Stomach (tissue), 9 donors: Measurements from ENCODE around the gene SPX. TPM values are rescaled to one million over a fixed set of nuclear protein-coding genes. Genes with fewer than 3 reads are reported as not detected.

Experiments used
- DNase-seq, 2 donors: peaks; one replicate each; pipeline versions ENCODE4 v3.0.0 to v3.0.0-alpha.2; 2013 to 2019
- H3K27ac ChIP-seq, 5 donors: fragments of 200-600 bp in 4 of 5; sonication (generic) in 4 of 5; one replicate each; pipeline ENCODE4 v1.5.1; 2013 to 2019; ENCODE audit warnings: mild to moderate bottlenecking in 1 of 5, moderate library complexity in 1 of 5
- H3K27me3 ChIP-seq, 3 donors: fragments of 200-600 bp; sonication (generic); one replicate each; pipeline ENCODE4 v1.5.1; 2017 to 2019; ENCODE audit warnings: mixed run types in 1 of 3
- H3K36me3 ChIP-seq, 4 donors: fragments of 200-600 bp; sonication (generic); 1 replicate in 3 of 4; 2 replicates in 1 of 4; pipeline ENCODE4 v1.5.1; 2016 to 2019
- H3K4me1 ChIP-seq, 4 donors: fragments of 200-600 bp; sonication (generic); one replicate each; pipeline ENCODE4 v1.5.1; 2016 to 2019
- H3K4me3 ChIP-seq, 4 donors: fragments of 200-600 bp; sonication (generic) in 3 of 4; one replicate each; pipeline ENCODE4 v1.5.1; 2016 to 2019; ENCODE audit warnings: mild to moderate bottlenecking in 1 of 4
- H3K9me3 ChIP-seq, 4 donors: fragments of 200-600 bp; sonication (generic); one replicate each; pipeline ENCODE4 v1.5.1; 2016 to 2019
- CTCF ChIP-seq, 7 experiments: fragments of 450-650 bp in 4 of 7; fragments of 200-600 bp in 3 of 7; sonication (generic) in 3 of 7; IDR thresholded peaks; one replicate each; pipeline ENCODE4 v1.5.1; 2016 to 2019; ENCODE audit warnings: antibody characterized with exemption in 7 of 7, control low read depth in 2 of 7, mild to moderate bottlenecking in 1 of 7
- EP300 ChIP-seq: sonication (generic); formaldehyde crosslinking; IDR thresholded peaks from one replicate; pipeline ENCODE4 v1.6.1; 2017; ENCODE audit warnings: antibody characterized with exemption
- POLR2A ChIP-seq, 4 donors: fragments of 450-650 bp; IDR thresholded peaks; one replicate each; pipeline ENCODE4 v1.6.1; 2016; ENCODE audit warnings: antibody characterized with exemption in 4 of 4, control low read depth in 2 of 4, mild to moderate bottlenecking in 1 of 4, moderate library complexity in 1 of 4
- POLR2AphosphoS5 ChIP-seq, 3 donors: sonication (generic); formaldehyde crosslinking; IDR thresholded peaks; one replicate each; pipeline ENCODE4 v1.6.1; 2016; ENCODE audit warnings: antibody characterized with exemption in 3 of 3
- WGBS, 5 donors: extraction: QIAGEN DNeasy Blood & Tissue Kit in 3 of 5; methylation state at CpG; one replicate each; pipeline versions ENCODE4 v1.1.5 to v1.1.7; 2013 to 2018; 5-methylcytosine and 5-hydroxymethylcytosine counted together
- intact Hi-C: fragments of 100-400 bp; cut with DNase I; formaldehyde crosslinking; loops from one replicate; pipeline ENCODE4 v1.15.1; 2023; ENCODE audit warnings: low total_unique reads
- polyA plus RNA-seq, 3 donors: library from polyadenylated mRNA; stranded (reverse); fragments of 200-250 nt; gene quantifications; one replicate each; pipeline ENCODE4 v1.2.3, GENCODE V29; 2013
- total RNA-seq, 5 donors: library from RNA; depleted of rRNA; stranded (reverse); fragments of >200 nt; gene quantifications; one replicate each; pipeline versions ENCODE4 v1.1.0 to v1.2.3, GENCODE V29; 2014 to 2016
- donor health status: healthy with polysubstance abuse.
- donor health status: Bipolar disorder and iron deficiency.
- donor health status: healthy.

SPX gene
- total and polyA plus RNA-seq, 8 donors = 0.28 to 1.6 (median 1.0) TPM; not detected in 4

DNA sequence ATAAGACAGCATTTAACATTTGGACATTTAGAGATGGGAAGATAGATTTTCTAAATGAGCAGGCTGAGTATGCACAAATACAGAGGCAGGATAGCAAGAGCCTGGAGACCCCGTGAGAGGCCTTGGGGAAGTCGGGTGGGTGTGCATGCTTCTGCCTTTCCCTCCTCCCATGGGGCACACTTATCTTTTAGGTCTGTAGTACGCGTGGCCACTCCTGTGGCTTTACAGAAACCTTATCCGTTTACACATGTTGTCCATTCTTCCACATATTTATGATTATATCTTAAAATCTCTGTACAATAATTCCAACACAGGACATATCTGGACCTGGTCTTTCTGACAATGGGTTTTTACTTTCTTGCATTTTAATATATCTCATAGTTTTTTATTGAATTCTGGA is 45.0 kb downstream of the SPX start:
- no peaks in the 10 kb centered on the region for H3K36me3 ChIP-seq
- no peak overlapping the region for H3K27ac ChIP-seq
- no peak for DNase-seq
- H3K4me1 ChIP-seq = no peaks in the 10 kb centered on the region
- H3K27me3 ChIP-seq = no peaks in the 10 kb centered on the region
- WGBS, 5 donors = 50 to 66% (median 60%) methylated on average over 5 of the region's 5 CpGs
- TF ChIP-seq EP300 = no peak
- no peaks in the 10 kb centered on the region for H3K9me3 ChIP-seq
- H3K4me3 ChIP-seq = no peak overlapping the region
- intact Hi-C loops = no loop called here

- no peaks in the 10 kb centered on the region for H3K36me3 ChIP-seq
- H3K27ac ChIP-seq = no peak overlapping the region
- DNase-seq = no peak
- no peaks in the 10 kb centered on the region for H3K9me3 ChIP-seq
- TF ChIP-seq EP300 (no peak), CTCF (IDR thresholded peaks at IDR 0.05) (no peak), POLR2AphosphoS5 (IDR thresholded peaks at IDR 0.05) (no peak), POLR2A (IDR thresholded peaks at IDR 0.05) (no peak)
- H3K4me3 ChIP-seq = no peak overlapping the region
- WGBS, 5 donors = 61 to 79% (median 72%) methylated on average over 4 of the region's 4 CpGs
- no peaks in the 10 kb centered on the region for H3K27me3 ChIP-seq
- H3K4me1 ChIP-seq = no peaks in the 10 kb centered on the region
- intact Hi-C loops = no loop called here
Observed at GRCh38 chr12:21573733-21574358, 47.8 kb downstream of the SPX start.

GRCh38 chr12:21576431-21576830 is 50.3 kb downstream of the SPX start:
- Histone ChIP-seq H3K36me3 (no peaks in the 10 kb centered on the region), H3K9me3 (no peaks in the 10 kb centered on the region), H3K4me1 (no peaks in the 10 kb centered on the region), H3K27ac (no peak overlapping the region), H3K4me3 (no peak overlapping the region), H3K27me3 (no peaks in the 10 kb centered on the region)
- DNase-seq = no peak
- TF ChIP-seq POLR2A (IDR thresholded peaks at IDR 0.05) (no peak), POLR2AphosphoS5 (IDR thresholded peaks at IDR 0.05) (no peak), EP300 (no peak), CTCF (IDR thresholded peaks at IDR 0.05) (no peak)
- WGBS, 5 donors = 64 to 86% (median 71%) methylated on average over 2 of the region's 2 CpGs
- intact Hi-C loops = no loop called here

DNA sequence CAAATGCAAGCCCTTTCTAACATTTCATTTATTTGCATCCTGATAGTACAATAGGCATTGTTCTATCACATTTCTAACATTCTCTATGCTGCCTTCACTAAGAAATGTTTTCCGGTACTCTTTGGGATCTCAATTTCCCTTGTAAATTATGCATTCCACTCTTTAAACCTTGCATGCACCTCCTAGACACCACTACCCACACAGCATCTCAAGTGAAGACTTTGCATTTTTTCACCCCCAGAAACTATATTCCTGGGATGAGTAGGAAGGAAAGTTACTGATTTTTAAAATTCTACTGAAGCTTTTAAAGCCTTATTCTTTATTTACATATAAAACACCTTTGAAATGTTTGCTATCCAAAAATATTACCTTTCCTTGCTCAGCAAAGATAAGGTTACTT is 51.4 kb downstream of the SPX start:
- intact Hi-C loops = no loop called here
- no peak for DNase-seq
- TF ChIP-seq POLR2A (IDR thresholded peaks at IDR 0.05) (no peak), EP300 (no peak), CTCF (IDR thresholded peaks at IDR 0.05) (no peak), POLR2AphosphoS5 (IDR thresholded peaks at IDR 0.05) (no peak)
- Histone ChIP-seq H3K27ac (no peak overlapping the region), H3K27me3 (no peaks in the 10 kb centered on the region), H3K4me1 (no peaks in the 10 kb centered on the region), H3K9me3 (no peaks in the 10 kb centered on the region), H3K4me3 (no peak overlapping the region), H3K36me3 (no peaks in the 10 kb centered on the region)
- 80 to 93% (median 86%) methylated on average over 1 of the region's 1 CpG for WGBS, 5 donors

DNA sequence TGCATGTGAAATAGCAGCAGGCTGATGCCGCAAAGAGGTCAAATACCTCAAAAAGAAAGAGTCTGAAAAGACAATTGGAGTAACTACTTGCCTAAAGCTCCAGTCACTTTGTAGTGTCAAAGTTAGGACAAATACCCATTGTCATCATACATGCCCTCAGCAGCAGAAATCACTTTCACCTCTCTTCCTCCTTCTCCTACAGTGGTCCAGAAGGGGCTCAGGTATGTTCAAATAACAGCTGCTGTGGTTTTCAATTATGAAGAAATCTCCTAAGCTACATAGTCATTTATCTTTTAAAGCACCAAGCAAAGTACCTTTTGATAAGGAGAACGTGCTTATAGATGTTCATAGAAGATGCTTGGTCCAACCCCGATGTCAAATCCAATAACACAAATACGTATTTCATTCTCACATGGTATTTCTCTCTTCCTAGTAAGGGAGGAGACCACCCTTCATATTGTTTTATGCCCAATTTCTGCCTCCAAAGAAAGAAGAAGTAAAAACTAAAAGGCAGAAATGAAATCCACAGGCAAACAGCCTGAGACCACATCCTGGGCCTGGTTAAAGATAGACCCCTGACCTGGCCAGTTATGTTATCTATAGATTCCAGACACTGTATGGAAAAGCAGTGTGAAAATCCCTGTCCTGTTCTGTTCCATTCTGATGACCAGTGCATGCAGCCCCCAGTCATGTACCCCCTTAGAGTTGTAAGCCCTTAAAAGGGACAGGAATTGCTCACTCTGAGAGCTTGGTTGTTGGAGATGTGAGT is 54.8 kb downstream of the SPX start:
- no peaks in the 10 kb centered on the region for H3K36me3 ChIP-seq
- no peak for TF ChIP-seq EP300
- no peak for TF ChIP-seq POLR2A (IDR thresholded peaks at IDR 0.05)
- no peak for TF ChIP-seq POLR2AphosphoS5 (IDR thresholded peaks at IDR 0.05)
- no peak for TF ChIP-seq CTCF (IDR thresholded peaks at IDR 0.05)
- no peaks in the 10 kb centered on the region for H3K4me1 ChIP-seq
- 73 to 84% (median 78%) methylated on average over 4 of the region's 4 CpGs for WGBS, 5 donors
- no peaks in the 10 kb centered on the region for H3K27me3 ChIP-seq
- no peak overlapping the region for H3K27ac ChIP-seq
- intact Hi-C loops = no loop called here
- H3K9me3 ChIP-seq = no peaks in the 10 kb centered on the region
- no peak for DNase-seq
- no peak overlapping the region for H3K4me3 ChIP-seq
